ENCODE data around the gene PDK2. TPM values are rescaled to one million over a fixed set of nuclear protein-coding genes. Genes with fewer than 3 reads are reported as not detected.

Gene PDK2
- total and polyA plus RNA-seq, 9 of the 15 experiments (the other 6 are each of a cell fraction or from before 2014, with no cell fraction given), result 0.03 to 2.5 (median 1.4) TPM

DNA sequence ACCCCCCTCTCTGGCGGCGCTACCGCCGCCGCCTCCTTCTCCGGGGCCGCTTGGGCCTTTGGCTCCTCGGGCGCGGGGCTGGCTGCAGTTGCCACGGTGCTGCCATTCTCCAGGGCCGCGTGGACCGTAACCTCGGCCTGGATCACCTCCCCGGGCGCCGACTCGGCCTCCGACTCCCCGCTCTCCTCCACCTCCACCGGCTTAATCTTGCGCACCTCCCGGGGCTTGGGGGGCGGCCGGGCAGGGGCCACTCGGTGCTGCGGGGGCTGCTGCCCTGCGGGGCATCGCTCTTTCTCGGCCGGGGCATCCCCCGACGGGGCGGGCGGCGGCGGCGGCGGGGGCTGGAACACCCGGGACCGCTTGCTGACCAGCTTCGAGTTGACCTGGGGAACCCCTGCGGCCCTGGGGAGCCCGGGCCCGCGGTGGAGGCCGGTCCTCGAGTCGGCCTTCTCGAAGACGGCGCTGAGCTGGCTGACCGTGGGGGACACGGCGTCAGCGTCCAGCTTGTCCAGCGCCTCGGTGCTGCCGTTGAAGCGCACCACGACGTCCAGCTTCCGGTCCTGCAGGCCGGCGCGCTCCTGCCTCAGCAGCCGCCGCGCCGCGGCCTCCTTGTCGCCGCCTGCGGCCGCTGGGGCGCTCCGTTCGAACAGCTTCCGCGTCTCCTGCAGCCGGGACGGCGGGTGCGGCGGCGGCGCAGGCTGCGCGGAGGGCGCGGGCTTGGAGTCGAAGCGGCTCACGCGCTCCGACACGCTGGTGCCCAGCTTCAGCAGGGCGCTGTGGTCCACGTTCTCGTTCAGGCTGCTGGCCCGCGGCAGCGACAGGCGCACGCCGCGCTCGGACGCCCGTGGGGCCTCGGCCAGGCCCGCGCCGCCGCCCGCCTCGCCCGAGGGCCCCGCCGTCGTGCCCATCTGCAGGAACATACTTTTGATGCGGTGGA is 54.5 kb downstream of the PDK2 start (continued):
- TF ChIP-seq, protein P1, sequence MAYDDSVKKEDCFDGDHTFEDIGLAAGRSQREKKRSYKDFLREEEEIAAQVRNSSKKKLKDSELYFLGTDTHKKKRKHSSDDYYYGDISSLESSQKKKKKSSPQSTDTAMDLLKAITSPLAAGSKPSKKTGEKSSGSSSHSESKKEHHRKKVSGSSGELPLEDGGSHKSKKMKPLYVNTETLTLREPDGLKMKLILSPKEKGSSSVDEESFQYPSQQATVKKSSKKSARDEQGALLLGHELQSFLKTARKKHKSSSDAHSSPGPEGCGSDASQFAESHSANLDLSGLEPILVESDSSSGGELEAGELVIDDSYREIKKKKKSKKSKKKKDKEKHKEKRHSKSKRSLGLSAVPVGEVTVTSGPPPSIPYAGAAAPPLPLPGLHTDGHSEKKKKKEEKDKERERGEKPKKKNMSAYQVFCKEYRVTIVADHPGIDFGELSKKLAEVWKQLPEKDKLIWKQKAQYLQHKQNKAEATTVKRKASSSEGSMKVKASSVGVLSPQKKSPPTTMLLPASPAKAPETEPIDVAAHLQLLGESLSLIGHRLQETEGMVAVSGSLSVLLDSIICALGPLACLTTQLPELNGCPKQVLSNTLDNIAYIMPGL (CRISPR knock-in tag; IDR thresholded peaks at IDR 0.05), result peak; percentile 79
- TF ChIP-seq FOXA3 (CRISPR knock-in tag; conservative IDR thresholded peaks at IDR 0.05 in 1 of 2, IDR thresholded peaks at IDR 0.05 in 1 of 2) (no peak), ETV5 (CRISPR knock-in tag; IDR thresholded peaks at IDR 0.05; ENCODE audit: low read depth) (0 out of 2 replicates have a peak, but pooled peaks have one; percentile 28), PML (IDR thresholded peaks at IDR 0.05; ENCODE audit: low read length) (no peak), SP1 (CRISPR knock-in tag; IDR thresholded peaks at IDR 0.05) (no peak), ZNF408 (CRISPR knock-in tag; IDR thresholded peaks at IDR 0.05; ENCODE audit: low read depth) (no peak), ZNF41 (CRISPR knock-in tag; conservative IDR thresholded peaks at IDR 0.05) (no peak), PHF8 (IDR thresholded peaks at IDR 0.05; ENCODE audit: borderline replicate concordance, low read length) (peak; percentile 47; the same call in 1 of the 2 replicates), FOSL1 (tag; conservative IDR thresholded peaks at IDR 0.05) (no peak), SRF (CRISPR knock-in tag; IDR thresholded peaks at IDR 0.05) (no peak), SAP30 (IDR thresholded peaks at IDR 0.05; ENCODE audit: borderline replicate concordance, insufficient read depth, low read depth, low read length, poor library complexity, severe bottlenecking) (peak; percentile 58), TRIM24 (IDR thresholded peaks at IDR 0.05) (0 out of 4 replicates have a peak, but pooled peaks of 1 of the 2 experiments have one; percentile 45), ZNF79 (CRISPR knock-in tag; IDR thresholded peaks at IDR 0.05; ENCODE audit: low read depth) (no peak), ZNF263 (CRISPR knock-in tag; IDR thresholded peaks at IDR 0.05; ENCODE audit: borderline replicate concordance) (no peak; the same call in 1 of the 2 replicates), ZNF431 (CRISPR knock-in tag; IDR thresholded peaks at IDR 0.05) (no peak), SOX6 (IDR thresholded peaks at IDR 0.05) (no peak), ZBTB49 (CRISPR knock-in tag; IDR thresholded peaks at IDR 0.05; ENCODE audit: borderline replicate concordance) (no peak)
- TF ChIP-seq, protein P2, sequence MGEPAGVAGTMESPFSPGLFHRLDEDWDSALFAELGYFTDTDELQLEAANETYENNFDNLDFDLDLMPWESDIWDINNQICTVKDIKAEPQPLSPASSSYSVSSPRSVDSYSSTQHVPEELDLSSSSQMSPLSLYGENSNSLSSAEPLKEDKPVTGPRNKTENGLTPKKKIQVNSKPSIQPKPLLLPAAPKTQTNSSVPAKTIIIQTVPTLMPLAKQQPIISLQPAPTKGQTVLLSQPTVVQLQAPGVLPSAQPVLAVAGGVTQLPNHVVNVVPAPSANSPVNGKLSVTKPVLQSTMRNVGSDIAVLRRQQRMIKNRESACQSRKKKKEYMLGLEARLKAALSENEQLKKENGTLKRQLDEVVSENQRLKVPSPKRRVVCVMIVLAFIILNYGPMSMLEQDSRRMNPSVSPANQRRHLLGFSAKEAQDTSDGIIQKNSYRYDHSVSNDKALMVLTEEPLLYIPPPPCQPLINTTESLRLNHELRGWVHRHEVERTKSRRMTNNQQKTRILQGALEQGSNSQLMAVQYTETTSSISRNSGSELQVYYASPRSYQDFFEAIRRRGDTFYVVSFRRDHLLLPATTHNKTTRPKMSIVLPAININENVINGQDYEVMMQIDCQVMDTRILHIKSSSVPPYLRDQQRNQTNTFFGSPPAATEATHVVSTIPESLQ (CRISPR knock-in tag; IDR thresholded peaks at IDR 0.05), result no peak
- TF ChIP-seq, protein P3, sequence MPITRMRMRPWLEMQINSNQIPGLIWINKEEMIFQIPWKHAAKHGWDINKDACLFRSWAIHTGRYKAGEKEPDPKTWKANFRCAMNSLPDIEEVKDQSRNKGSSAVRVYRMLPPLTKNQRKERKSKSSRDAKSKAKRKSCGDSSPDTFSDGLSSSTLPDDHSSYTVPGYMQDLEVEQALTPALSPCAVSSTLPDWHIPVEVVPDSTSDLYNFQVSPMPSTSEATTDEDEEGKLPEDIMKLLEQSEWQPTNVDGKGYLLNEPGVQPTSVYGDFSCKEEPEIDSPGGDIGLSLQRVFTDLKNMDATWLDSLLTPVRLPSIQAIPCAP (CRISPR knock-in tag; IDR thresholded peaks at IDR 0.05; ENCODE audit: borderline replicate concordance), result no peak

Measured in K562 (cell line).